Heart right ventricle (tissue), 16 donors: ENCODE data around the gene CCDC124. TPM values are rescaled to one million over a fixed set of nuclear protein-coding genes. Genes with fewer than 3 reads are reported as not detected.
"Not testable (repeated sequence)": the region's sequence is repeated elsewhere in the genome, so short reads cannot be mapped to it uniquely, and the experiment has no call there.

Source experiments
- ATAC-seq, 8 donors: fragments of 200-7000 bp; cut with Tn5 transposase; one replicate each; pipeline ENCODE4 v1.9.1; 2020; ENCODE audit warnings: mild to moderate bottlenecking in 8 of 8, moderate library complexity in 8 of 8, moderate number of reproducible peaks in 1 of 8
- DNase-seq, 2 donors: peaks; one replicate each; pipeline ENCODE4 v3.0.0-alpha.2; 2020
- H3K27ac ChIP-seq, 10 donors: fragments of 200-600 bp; sonication (generic) in 2 of 10; one replicate each; pipeline versions ENCODE4 v1.5.0 to v1.8.0; 2020 to 2022; ENCODE audit warnings: mild to moderate bottlenecking in 3 of 10
- H3K27me3 ChIP-seq, 7 donors: fragments of 200-600 bp; one replicate each; pipeline ENCODE4 v1.8.0; 2021 to 2022; ENCODE audit warnings: mild to moderate bottlenecking in 2 of 7
- H3K36me3 ChIP-seq, 9 donors: fragments of 200-600 bp; sonication (generic) in 1 of 9; one replicate each; pipeline versions ENCODE4 v1.5.0 to v1.8.0; 2020 to 2022; ENCODE audit warnings: mild to moderate bottlenecking in 2 of 9
- H3K4me1 ChIP-seq, 9 donors: fragments of 200-600 bp; sonication (generic) in 1 of 9; one replicate each; pipeline versions ENCODE4 v1.5.0 to v1.8.0; 2020 to 2022; ENCODE audit warnings: mild to moderate bottlenecking in 4 of 9
- H3K4me3 ChIP-seq, 10 donors: fragments of 200-600 bp; sonication (generic) in 2 of 10; one replicate each; pipeline versions ENCODE4 v1.5.0 to v1.8.0; 2020 to 2022; ENCODE audit warnings: mild to moderate bottlenecking in 7 of 10, moderate library complexity in 2 of 10
- H3K9me3 ChIP-seq, 11 donors: fragments of 200-600 bp in 10 of 11; sonication (generic) in 2 of 11; one replicate each; pipeline versions ENCODE4 v1.5.0 to v1.8.0; 2013 to 2022; ENCODE audit warnings: mild to moderate bottlenecking in 2 of 11, control low read depth in 1 of 11, moderate library complexity in 1 of 11
- WGBS, 2 donors: extraction: QIAGEN DNeasy Blood & Tissue Kit; methylation state at CpG; one replicate each; pipeline ENCODE4 v1.1.7; 2013; ENCODE audit warnings: inconsistent platforms in 1 of 2; 5-methylcytosine and 5-hydroxymethylcytosine counted together
- intact Hi-C, 10 donors: fragments of 100-400 bp; cut with DNase I; formaldehyde crosslinking; loops; one replicate each; pipeline versions ENCODE4 v1.11.1 to v1.14.2; 2022
- long read RNA-seq, 3 donors: library from polyadenylated mRNA; unstranded; transcript quantifications; one replicate each; pipeline ENCODE4 v2.0.0, GENCODE V29; 2020 to 2021
- polyA plus RNA-seq, 2 donors: library from polyadenylated mRNA; stranded (reverse); fragments of 200-250 nt; gene quantifications; one replicate each; pipeline ENCODE4 v1.2.3, GENCODE V29; 2013
- total RNA-seq, 10 donors: library from RNA; stranded (reverse); fragmentation: NEBNext Ultra II Directional in 3 of 10; extraction: Animal tissue kit (Norgen Biotek cat#: 25700) in 3 of 10; gene quantifications; one replicate each; pipeline versions ENCODE4 v1.2.1 to v1.2.4, GENCODE V29; 2021 to 2023
- TF ChIP-seq, protein P1 (sequence below), 9 donors: fragments of 200-600 bp; sonication (generic) in 2 of 9; IDR thresholded peaks; one replicate each; pipeline versions ENCODE4 v1.5.0 to v1.8.0; 2021 to 2022; ENCODE audit warnings: antibody characterized with exemption in 9 of 9, mild to moderate bottlenecking in 5 of 9, moderate library complexity in 1 of 9
- donor health status: Arrhythmogenic right ventricular cardiomyopathy.
- donor health status: ischemic (EF 13 %, LVEDD 7.1; RV severe dilation, severe dysfunction).
- donor health status: healthy with polysubstance abuse.
- donor health status: DM: no; HTN: yes; CAD: no.
- donor health status: DM: no; HTN: no; CAD: no.
- donor health status: ischemic (EF 25% LVEDD 6.9; RV normal size, moderate dysfunction).
- donor health status: ischemic (EF 25% LVEDD 5.7; RV mildly dilated, moderate dysfunction).
- donor health status: healthy.
- donor health status: DM: yes; HTN: yes; CAD: no.
- donor health status: Ischemic cardiomyopathy.
- donor health status: ischemic (EF 35%, LVEDD 5.7; RV mildly dilated, moderate dysfunction).
- donor health status: nonischemic (EF 11% LVEDD 7.7; RV severe dilation, severe dysfunction).
- donor health status: DM: yes; HTN: yes; CAD: no.
- donor health status: PGD.
- donor health status: ischemic (EF 29% LVEDD 5.4; RV normal size, mild dysfunction).
- donor health status: nonischemic (EF 23%, LVEDD 6.1; RV moderate dilation, normal function).

CCDC124 gene, protein sequence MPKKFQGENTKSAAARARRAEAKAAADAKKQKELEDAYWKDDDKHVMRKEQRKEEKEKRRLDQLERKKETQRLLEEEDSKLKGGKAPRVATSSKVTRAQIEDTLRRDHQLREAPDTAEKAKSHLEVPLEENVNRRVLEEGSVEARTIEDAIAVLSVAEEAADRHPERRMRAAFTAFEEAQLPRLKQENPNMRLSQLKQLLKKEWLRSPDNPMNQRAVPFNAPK
- 10 to 100 TPM; 52.0 to 94.2 (median 61.6) TPM for total RNA-seq
- 100 to 1,000 TPM; 135 to 240 TPM for polyA plus RNA-seq
- long read RNA-seq, donor 1, transcript CCDC124-201 (5 exons, 938 nt) = major isoform, 61 of 75 reads
- long read RNA-seq, donor 1, partial matches to known transcripts = 12 of 75 reads
- long read RNA-seq, donor 1, other reads (novel, unspliced or antisense) = 2 of 75 reads
- long read RNA-seq, donor 2, transcript CCDC124-201 (5 exons, 938 nt) = major isoform, 66 of 87 reads
- long read RNA-seq, donor 2, partial matches to known transcripts = 20 of 87 reads
- long read RNA-seq, donor 2, other reads (novel, unspliced or antisense) = 1 of 87 reads
- long read RNA-seq, donor 3, transcript CCDC124-201 (5 exons, 938 nt) = major isoform, 26 of 32 reads
- long read RNA-seq, donor 3, partial matches to known transcripts = 4 of 32 reads
- long read RNA-seq, donor 3, other reads (novel, unspliced or antisense) = 2 of 32 reads

DNA sequence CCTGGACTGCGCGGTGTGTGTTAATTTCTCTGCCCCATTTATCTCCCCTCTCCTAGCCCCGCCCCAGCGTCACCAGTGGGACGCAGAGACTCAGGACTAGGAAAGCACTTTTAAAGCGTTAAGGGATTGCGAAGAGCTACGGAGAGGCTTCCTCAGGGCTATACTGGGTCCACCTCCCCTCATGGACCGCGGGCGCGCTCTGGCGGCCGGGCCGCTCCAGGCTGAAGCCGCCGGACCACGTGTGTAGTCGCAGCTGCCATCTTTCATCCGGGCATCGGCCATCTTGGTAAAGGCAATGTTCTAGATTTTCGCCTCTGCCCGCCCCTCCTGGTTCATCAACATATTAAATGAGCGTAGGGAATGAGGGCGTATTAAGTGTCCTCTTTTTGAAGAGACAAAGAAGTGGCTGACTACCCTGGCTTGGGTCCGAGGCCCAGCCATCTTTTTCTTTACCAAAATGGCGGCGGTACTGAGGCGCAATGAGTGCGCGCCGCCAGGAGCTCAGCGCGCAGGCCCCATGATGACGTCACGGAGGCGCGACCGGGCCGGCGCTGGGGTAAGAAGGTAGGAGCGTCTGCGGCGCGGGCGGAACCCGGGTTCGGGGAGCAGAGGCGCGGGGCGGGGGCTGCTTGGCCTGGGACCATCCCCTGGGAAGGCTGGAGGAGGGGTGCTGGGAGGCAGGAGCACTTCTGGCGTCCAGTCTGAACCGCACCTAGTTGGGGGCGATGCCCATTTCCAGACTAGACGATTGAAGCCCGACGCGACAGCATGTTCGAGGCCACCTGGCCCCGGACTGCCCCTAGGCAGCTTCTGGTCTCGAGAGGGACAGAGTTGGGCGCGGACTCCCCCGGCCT lies at the start of gene CCDC124:
Gene CCDC124 (plus strand): TSS at position 531 of the 854 bp plus-strand sequence. CDS start 3,406 bp downstream, outside the sequence.
- no peaks in the 10 kb centered on the region for H3K27me3 ChIP-seq
- H3K27ac ChIP-seq = peak within 1 kb of the TSS in 9 of 10 donors; percentile 74 to 98 (median 85)
- peak within 1 kb of the TSS; percentile 64 to 98 (median 88) for H3K4me3 ChIP-seq
- intact Hi-C loops = loop anchor here in 9 of 10 donors (1.0 to 10.0 kb wide), 7 partner anchors 15 to 122 kb away; partner anchors contain the start of gene RPL18A (in 5 of the 9)
- 0% methylated on average over 64 of the region's 64 CpGs for WGBS, 2 donors
- TF ChIP-seq, protein P1, sequence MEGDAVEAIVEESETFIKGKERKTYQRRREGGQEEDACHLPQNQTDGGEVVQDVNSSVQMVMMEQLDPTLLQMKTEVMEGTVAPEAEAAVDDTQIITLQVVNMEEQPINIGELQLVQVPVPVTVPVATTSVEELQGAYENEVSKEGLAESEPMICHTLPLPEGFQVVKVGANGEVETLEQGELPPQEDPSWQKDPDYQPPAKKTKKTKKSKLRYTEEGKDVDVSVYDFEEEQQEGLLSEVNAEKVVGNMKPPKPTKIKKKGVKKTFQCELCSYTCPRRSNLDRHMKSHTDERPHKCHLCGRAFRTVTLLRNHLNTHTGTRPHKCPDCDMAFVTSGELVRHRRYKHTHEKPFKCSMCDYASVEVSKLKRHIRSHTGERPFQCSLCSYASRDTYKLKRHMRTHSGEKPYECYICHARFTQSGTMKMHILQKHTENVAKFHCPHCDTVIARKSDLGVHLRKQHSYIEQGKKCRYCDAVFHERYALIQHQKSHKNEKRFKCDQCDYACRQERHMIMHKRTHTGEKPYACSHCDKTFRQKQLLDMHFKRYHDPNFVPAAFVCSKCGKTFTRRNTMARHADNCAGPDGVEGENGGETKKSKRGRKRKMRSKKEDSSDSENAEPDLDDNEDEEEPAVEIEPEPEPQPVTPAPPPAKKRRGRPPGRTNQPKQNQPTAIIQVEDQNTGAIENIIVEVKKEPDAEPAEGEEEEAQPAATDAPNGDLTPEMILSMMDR (IDR thresholded peaks at IDR 0.05) = peak; percentile 62 to 96 (median 81)
- peaks cover 5 to 22% (median 20%) of the 10 kb centered on the region in 9 donors for H3K4me1 ChIP-seq
- ATAC-seq = peak; percentile 95 to 99 (median 97)
- DNase-seq = peak; percentile 90
- H3K9me3 ChIP-seq = no peaks in the 10 kb centered on the region
- peaks cover 0 to 22% (median 0%) of the 10 kb centered on the region in 9 donors for H3K36me3 ChIP-seq

DNA sequence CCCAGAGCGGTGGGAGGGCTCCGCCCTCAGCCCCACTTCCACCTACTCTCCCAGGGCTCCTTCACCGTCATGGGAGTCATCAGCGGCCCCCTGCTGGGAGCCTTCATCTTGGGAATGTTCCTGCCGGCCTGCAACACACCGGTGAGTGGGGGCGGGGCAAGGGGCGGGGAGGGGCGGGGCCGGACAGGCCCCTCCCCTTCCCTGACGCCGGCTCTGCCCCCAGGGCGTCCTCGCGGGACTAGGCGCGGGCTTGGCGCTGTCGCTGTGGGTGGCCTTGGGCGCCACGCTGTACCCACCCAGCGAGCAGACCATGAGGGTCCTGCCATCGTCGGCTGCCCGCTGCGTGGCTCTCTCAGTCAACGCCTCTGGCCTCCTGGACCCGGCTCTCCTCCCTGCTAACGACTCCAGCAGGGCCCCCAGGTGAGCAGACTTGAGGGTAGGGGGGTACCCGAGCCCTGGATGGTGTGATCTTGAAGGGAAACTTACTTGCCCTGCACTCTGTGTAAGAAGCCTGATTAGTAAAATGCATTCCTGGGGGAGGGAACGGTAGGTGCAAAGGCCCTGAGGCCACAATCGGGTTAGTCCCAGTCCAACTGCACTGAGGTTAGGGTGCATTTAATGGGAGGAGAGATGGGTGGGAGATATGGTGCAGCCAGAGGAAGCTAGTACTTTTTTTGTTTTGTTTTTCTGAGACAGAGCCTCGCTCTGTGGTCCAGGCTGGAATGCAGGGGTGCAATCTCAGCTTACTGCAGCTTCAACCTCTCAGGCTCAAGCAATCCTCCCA lies 49.0 kb upstream of the CCDC124 start:
- intact Hi-C loops = no loop called here
- H3K27ac ChIP-seq = no peak overlapping the region
- no peaks in the 10 kb centered on the region for H3K36me3 ChIP-seq
- WGBS, 2 donors = 64 to 68% methylated on average over 32 to 33 of the region's 33 CpGs
- no peak for DNase-seq
- TF ChIP-seq, protein P1 (IDR thresholded peaks at IDR 0.05) = no peak
- no peaks in the 10 kb centered on the region for H3K9me3 ChIP-seq
- no peaks in the 10 kb centered on the region for H3K4me1 ChIP-seq
- ATAC-seq = no peak
- H3K4me3 ChIP-seq = no peak overlapping the region
- peaks cover 0 to 27% (median 5%) of the 10 kb centered on the region in 7 donors for H3K27me3 ChIP-seq

DNA sequence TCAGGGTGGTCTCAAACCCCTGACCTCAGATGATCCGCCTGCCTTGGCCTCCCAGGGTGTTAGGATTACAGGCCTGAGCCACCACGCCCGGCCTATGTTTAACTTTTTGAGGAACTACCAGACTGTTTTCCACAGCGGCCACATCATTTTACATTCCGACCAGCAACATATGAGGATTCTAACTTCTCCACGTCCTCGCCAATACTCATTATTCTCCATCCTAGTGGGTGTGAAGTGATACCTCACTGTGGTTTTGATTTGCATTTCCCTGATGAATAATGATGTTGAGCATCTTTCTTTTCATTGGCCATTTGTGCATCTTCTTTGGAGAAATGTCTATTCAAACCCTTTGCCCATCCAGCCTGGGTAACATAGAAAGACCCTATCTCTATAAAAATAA lies 46.3 kb upstream of the CCDC124 start:
- TF ChIP-seq, protein P1 (IDR thresholded peaks at IDR 0.05) = no peak
- H3K36me3 ChIP-seq = no peaks in the 10 kb centered on the region
- 79 to 80% methylated on average over 7 of the region's 7 CpGs for WGBS, 2 donors
- peaks cover 0 to 41% (median 18%) of the 10 kb centered on the region in 7 donors for H3K27me3 ChIP-seq
- H3K27ac ChIP-seq = no peak overlapping the region
- DNase-seq = no peak
- intact Hi-C loops = no loop called here
- H3K4me1 ChIP-seq = no peaks in the 10 kb centered on the region
- H3K4me3 ChIP-seq = no peak overlapping the region
- no peak for ATAC-seq
- no peaks in the 10 kb centered on the region for H3K9me3 ChIP-seq

DNA sequence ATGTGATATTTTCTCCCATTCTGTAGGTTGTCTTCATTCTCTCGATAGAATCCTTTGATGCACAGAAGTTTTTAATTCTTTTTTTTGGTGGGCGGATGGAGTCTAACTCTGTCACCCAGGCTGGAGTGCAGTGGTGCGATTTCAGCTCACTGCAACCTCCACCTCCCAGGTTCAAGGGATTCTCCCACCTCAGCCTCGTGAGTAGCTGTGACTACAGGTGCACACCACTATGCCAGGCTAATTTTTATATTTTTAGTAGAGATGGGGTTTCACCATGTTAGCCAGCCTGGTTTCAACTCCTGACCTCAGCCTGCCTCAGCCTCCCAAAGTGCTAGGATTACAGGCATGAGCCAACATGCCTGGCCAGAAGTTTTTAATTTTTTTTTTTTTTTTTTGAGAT lies 45.6 kb upstream of the CCDC124 start:
- H3K27ac ChIP-seq, intact Hi-C loops, ATAC-seq, H3K36me3 ChIP-seq, DNase-seq, H3K4me1 ChIP-seq, H3K4me3 ChIP-seq, H3K9me3 ChIP-seq: not testable (repeated sequence)
- 74 to 76% methylated on average over 4 of the region's 4 CpGs for WGBS, 2 donors
- peaks cover 0 to 41% (median 24%) of the 10 kb centered on the region in 7 donors for H3K27me3 ChIP-seq
